HG03045 (cell line): ENCODE results near the gene TBC1D1.

Experiments used
- ATAC-seq: cut with Tn5 transposase; IDR thresholded peaks from one replicate; pipeline ENCODE4 v1.9.1; 2021; ENCODE audit warnings: mild to moderate bottlenecking, moderate library complexity; ENCODE audit not compliant: unreplicated experiment

TBC1D1 gene

DNA sequence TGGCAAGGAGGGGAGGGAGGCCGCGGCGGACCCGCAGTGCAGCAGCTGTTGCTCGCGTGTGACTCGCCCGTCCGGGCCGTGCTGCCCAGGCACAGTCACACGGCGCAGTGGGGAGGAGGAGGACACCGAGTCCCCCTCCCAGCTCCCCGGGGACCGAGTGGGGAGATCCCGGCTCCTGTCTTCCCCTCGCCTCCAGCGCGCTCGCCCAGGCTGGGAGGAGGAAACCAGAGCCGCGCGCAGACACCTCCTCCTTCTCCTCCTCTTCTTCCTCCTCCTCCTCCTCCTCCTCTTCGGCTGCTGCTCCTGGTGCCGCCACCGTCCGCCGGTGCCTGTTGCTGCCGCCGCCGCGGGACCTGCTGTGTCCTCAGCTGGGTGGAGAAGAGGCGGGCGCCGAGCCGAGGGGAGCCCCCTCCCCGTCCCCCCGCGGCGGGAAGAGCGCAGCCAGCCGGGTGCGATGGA, at the start of gene TBC1D1:
TBC1D1 (plus strand) TSS at position 284 of the 459 bp plus-strand sequence. CDS start 11,012 bp downstream, outside the sequence.
- peak; percentile 23 for ATAC-seq

DNA sequence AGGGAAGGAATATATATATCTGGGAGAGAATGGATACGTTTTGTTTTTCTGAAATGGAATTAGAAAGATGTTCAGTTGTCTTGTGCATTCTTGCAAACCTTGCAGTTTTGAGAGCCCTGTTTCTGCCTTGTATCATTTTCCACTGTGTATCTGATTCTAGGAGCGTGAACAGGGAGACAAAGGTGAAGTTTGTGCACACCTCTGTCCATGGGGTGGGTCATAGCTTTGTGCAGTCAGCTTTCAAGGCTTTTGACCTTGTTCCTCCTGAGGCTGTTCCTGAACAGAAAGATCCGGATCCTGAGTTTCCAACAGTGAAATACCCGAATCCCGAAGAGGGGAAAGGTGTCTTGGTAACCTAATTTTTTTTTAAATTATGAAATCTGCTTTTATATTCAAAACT, 46.7 kb upstream of the TBC1D1 start:
- no peak for ATAC-seq

DNA sequence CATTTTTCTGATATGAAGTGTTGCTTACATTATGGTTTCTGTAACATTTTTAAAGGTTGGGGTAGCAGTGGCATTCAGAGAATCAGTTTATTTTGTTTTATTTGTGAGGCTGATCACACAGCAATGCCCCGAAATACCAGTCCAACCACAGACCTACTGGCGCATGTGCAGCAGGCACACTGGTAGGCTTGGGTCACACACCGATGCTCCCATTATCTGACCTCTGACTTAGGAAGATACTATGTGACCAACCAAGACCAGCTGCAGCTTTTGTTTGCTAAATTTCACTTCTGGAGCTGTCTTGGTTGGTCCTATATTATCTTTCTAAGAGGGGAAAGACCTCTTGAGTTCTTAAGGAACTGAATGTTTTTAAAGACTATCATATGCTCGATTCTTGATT, 45.7 kb upstream of the TBC1D1 start:
- no peak for ATAC-seq

GRCh38 chr4:37847311-37847884, 43.5 kb upstream of the TBC1D1 start:
- ATAC-seq: no peak

- no peak for ATAC-seq
These were observed 38.5 kb upstream of the TBC1D1 start for GRCh38 chr4:37852376-37852775.

DNA sequence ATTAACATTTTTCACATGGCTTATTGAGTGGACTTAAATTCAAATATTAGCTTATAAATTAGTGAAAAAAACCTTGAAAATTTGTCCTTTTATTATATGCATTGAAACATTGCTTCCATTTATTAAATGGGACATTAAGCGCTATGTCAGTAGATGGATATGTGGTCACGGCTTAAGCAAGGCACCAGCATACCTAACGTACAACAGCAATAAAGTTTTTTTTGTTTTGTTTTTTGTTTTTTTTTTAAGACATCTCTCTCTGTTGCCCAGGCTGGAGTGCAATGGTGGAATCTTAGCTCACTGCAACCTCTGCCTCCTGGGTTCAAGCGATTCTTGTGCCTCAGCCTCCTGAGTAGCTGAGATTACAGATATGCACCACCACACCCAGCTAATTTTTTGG, 32.8 kb upstream of the TBC1D1 start:
- ATAC-seq: no peak

GRCh38 chr4:37858872-37859271, 32.0 kb upstream of the TBC1D1 start:
- no peak for ATAC-seq

DNA sequence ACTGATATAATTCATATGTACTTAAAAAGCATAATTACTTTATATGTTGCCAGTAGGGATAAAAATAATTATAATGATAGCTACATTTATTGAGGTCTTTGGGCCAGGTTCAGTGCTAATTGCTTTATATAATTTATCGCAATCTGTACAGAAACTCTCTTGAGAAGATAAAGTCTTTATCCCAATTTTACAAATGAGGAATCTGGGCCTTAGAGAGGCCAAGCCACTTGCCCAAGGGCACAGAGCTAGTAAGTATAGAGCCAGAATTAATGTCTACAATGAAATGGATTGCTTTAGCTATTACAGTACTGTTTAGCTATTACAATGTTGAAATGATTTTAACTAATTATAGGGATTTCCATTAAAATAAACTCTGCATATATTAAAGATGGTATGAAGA, 30.6 kb upstream of the TBC1D1 start:
- no peak for ATAC-seq

DNA sequence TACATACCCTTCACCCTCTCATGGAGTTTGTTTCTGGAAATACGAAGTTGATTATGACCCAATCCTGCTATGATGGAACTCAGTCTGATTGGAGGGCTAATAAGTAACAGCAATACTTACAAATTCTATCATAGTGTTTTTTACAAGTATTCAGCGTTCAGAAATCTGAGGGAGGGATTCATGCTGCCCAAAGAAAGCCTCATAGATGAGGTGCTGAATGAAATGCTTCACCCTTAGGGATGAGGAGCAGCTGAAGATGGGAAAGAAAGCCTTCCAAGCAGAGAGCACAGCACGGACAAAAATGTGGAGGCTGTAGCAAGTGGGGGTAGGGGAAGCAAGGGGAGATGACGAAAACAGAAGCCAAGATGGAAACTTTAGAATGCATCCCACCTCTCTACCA, 27.9 kb upstream of the TBC1D1 start:
- no peak for ATAC-seq

DNA sequence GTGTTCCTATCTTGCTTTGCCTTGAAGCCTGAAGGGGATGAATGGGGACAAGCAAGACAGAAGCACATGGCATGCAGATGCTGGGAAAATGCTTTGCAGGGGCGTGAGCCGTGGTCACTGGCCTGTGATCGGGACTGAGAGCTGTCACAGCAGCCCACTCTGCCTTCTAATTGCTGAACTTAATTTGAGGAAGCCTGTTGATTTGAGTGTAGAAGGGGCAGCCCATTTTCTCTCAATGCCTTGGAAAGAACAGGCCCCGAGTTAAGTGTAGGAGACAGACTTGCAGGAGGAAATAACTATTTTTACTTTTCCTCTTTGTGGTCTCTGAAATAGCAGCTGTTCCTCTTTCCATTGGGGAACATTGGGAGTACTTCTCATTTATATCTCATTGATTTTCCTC, 26.1 kb upstream of the TBC1D1 start:
- ATAC-seq: no peak

GRCh38 chr4:37865450-37865849, 25.4 kb upstream of the TBC1D1 start:
- ATAC-seq: no peak

DNA sequence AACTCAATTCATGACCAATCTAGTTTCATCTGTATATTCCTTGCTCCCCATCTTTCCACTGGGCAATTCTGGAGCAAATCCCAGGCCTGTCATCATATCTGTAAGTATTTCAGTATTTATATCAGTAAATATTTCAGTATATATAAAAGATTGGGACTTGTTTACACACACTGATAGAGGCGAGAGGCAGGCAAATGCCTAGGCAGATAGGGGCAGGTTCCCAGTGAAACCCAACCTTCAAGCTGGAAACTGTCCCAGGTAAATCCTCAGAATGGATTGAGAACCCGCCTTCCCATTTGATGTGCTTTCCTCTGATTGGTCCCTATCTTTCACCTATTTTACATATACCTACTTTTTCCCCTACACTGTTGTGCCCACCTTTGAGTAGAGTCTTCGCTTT, 23.8 kb upstream of the TBC1D1 start:
- no peak for ATAC-seq

- no peak for ATAC-seq
These were observed 22.6 kb upstream of the TBC1D1 start for GRCh38 chr4:37868238-37868637.

GRCh38 chr4:37872310-37872988, 18.4 kb upstream of the TBC1D1 start:
- no peak for ATAC-seq

DNA sequence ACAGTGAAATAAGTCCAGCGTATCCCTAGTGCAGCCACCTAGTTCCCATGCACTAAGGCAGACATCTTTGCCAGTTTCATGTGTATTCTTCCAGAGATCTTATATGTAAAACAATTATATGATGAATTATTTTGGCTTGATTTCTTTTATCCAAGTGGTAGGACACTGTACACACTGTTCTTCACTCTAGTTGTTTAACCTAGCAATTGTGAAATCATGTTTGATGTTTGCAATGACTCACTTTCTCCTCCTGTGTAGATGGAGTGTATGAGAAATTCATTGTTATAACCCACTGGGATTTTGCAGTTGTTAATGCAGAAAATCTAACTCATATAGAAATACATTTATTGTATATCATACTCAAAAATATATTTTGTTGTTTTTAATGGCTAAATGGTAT, 17.5 kb upstream of the TBC1D1 start:
- ATAC-seq: no peak

DNA sequence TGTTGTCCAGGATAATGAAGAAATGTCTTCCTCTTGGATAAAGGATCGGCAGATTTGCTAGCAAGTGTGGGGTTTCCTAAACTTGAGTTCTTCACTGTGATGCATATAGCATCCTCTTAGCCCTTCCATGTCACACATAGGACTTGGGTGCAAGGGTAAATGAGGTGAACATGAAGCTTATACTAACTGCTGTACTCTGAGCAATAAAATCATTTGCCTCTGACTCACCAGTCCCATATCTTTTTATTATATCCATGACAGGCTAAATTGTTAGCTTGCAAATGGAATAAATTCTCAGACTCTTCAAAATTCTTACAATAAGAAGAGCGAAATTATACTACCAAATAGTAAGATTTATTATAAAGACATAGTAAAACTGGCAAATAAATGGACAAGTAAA, 14.7 kb upstream of the TBC1D1 start:
- no peak for ATAC-seq

GRCh38 chr4:37879365-37879764, 11.5 kb upstream of the TBC1D1 start:
- no peak for ATAC-seq

- no peak for ATAC-seq
These were observed 9.1 kb upstream of the TBC1D1 start for GRCh38 chr4:37881811-37882210.

DNA sequence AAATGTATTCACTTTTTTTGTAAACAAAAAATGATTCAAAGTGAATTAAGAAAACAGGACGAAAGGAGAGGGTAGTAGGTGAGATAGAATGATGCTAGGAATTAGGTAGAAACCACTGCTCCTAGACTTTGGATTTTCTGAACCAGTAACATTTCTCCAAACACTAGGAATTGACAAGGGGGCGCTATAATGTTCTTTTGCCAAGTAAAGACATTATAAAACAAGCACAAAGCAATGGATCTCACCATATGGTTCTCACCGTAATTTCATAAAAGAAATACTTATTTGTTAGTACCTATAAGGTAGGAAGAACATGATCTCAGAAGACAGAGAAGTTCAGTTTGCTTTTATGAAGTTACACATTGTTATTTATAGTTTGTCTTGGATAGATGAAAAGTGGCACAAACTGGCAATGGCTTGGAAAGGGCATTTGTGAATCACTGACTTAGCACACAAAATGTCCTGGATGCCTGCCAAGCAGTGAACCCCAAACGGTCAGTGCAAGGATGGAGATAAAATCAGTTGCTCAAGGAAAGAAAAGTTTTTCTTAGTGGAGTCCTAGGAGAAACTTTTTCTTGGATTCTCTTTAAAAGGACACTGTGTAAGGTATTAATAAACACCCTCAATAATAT, 8.1 kb upstream of the TBC1D1 start:
- no peak for ATAC-seq

DNA sequence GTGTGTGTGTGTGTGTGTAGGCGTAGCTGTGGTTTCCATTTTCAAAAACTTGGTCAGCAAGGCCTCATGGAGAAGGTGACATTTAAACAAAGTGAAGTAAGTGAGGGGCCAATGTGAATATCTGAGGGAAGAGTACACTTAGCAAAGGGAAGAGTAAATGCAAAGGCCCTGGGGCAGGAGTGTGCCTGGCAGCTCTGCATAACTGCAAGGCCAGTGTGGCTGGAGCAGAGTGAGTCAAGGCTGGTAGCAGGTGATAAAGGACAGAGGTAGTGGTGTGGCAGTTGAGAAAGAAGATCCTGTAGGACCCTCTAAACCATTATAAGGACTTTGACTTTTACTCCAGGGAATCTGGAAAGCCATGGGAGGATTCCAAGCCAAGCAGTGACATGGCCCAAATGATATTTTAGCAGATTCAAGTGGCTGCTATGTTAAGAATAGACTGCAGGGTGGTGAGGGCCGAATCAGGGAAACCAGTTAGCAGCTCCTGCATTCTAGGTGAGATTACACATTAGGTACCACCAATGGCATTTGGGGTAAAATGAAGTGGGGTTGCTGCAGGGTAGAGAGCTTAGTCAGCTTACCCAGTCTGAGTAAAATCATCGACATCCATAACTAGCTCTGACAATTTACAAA, 5.9 kb upstream of the TBC1D1 start:
- no peak for ATAC-seq

DNA sequence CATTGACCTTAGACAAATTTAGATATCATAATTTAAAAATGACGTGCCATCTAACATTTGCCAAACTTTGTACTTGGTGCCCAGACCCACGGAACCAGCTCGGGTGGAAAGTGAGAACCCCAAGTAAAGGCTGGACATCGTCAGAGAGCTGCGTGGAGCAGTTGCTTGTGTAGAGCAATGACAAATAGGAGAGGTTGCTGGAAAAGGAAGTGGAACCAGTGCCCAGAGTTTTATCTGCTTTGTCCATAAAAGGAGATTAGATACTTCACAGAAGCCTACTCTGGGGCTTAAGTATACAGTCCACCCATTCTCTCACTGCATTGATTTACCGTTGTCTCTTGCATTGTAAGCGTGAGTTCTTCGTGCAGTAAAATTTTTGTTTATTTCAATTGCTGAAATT, 5.4 kb upstream of the TBC1D1 start:
- ATAC-seq: no peak
